GM15510 (cell line): ENCODE measurements around the gene ZNF597.

Experiments
- POLR2A ChIP-seq: IDR thresholded peaks from 3 replicates; pipeline ENCODE4 v1.6.1; 2011; ENCODE audit warnings: borderline replicate concordance; ENCODE audit not compliant: insufficient read length; ENCODE audit errors: extremely low read depth

The ZNF597 gene

DNA sequence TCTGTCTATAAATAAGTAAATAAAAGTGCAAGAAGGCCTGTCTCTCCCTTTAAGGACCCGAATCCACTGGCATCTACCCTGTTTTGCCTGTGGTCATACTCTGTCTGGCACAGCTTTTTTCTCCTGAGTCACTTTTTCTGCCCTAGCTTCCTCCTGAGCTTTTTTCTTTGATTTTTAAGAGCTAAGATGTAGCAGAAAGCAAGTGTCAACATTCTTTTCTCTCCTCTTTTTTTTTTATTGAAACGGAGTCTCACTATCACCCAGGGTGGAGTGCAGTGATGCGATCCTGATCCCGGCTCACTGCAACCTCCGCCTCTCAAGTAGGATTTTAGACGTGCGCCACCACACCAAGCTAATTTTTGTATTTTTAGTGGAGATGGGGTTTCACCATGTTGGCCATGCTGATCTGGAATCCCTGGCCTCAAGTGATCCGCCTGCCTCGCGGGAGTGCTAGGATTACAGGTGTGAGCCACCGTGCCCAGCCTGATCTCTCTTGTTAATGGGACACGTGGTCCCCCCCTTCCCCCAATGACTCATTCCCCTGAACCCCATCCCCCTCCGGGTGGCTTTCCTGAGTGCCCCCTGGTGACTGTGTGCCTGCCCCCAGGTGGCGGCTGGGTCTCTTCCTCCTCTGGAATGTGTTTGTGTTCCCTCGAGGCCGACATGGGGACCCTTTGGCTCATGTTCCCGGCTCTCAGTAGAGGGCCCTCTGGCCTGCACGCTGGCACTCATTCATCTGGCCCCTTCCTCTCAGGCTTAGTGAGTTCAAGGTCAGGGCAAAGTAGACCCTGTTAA, 37.8 kb upstream of the ZNF597 start:
- no peak for TF ChIP-seq POLR2A

DNA sequence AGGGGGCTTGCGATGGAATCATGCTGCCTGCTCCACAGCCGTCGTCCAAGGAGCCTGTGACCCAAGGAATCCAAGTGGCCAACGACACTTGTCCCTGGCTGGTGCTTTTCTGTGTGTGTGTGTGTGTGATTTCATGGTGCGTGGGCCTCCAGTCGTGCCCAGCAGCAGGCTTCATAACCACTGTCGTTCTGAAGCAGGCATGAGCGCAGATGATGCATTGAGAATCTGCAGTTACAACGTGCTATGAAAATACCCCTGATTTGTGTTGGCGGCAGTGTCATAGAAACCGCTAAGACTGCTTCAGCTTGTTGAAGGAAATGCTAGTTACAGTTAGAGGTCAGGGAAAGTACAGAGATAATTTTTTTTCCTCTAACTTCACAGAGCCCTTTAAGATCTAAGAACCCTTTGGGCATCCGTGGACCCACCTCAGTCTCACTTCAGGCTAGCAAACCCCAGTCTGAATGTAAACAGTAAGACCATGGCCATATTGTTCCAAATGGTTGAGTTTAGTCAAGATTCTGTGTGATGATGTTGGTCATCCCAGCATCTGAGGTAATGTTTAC, 36.4 kb upstream of the ZNF597 start:
- TF ChIP-seq POLR2A: no peak

DNA sequence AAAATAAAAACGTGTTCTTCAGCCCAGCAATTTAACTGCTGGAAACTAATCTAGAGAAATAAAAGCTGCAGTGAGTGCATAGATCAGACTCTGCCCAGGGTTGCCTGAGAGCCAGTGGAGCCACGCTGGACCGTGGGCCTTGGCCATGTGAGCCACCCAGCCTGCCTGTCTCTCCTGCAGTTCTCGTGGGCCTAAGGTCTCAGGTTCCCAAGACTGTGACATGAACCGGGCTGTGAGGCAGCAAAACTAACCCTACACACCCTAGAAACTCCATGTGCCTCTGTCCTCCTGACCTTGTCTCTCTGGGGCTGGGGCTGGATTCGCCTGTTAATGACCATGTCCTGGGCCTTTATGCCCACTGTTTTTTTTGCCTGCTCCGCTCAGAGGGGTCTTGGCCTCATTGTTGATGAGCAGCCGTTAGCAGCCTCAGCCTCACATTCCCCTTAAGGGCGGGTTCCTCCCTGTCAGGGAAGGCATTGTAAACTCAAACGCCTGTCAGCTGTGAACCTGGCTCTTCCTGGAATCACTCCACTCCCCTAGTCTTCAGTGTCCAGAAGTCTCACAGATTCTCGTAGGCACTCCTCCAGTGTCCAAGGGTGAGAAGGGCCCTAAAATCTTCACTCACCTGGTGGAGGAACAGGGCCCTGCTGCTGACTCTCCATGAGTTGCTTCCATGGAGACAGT, 35.1 kb upstream of the ZNF597 start:
- TF ChIP-seq POLR2A: no peak

DNA sequence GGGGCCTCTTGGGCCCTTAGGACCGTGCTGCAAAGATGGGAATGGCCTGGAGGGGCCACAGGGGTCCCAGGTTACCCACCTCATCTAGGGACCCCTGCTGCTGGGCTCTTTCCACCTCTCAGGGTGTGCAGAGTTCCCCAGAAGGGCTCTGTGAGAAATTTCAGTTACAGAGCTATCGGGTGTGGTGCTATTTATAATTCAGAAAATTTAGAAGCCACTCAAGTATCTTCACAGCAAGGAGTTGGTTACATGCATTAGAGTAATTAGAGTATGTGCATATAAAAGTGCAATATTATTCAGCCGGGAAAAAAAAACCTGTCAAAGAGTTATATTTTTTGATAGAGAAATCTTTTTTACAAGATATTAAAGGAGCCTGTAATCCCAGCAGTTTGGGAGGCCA, 33.1 kb upstream of the ZNF597 start:
- TF ChIP-seq POLR2A: no peak

DNA sequence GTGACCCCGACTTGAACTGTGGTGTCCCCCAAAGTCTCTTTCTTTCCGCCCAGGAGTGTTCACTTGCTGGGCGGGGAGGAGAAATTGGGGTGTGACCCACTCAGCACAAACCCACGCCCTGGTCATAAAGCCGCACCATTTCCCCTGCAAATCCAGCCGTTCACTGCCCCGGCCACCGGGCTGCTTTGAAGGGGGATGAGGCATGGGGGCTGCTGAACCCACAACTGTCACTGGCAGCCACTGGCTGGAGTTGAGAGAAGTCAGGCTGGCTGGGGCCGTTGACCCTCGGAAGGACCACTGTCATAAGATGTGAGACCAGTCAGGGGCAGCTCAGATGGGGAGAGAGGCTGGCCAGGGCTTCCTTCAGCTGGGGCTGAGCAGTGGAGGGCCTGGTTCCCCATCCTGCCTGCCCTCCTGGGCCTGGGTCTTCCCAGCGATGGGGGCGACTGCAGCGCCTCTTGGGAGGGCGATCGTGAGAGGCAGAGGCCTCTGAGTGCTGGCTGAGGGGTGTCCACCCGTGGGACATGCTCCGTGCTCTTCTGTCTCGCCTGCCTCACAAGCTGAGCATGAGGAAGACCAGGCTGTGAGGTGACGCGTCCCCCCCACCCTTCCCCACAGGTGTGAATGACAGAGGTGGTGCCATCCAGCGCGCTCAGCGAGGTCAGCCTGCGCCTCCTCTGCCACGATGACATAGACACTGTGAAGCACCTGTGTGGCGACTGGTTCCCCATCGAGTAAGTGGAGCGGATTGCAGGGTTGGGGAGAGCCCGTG, 32.5 kb upstream of the ZNF597 start:
- no peak for TF ChIP-seq POLR2A

DNA sequence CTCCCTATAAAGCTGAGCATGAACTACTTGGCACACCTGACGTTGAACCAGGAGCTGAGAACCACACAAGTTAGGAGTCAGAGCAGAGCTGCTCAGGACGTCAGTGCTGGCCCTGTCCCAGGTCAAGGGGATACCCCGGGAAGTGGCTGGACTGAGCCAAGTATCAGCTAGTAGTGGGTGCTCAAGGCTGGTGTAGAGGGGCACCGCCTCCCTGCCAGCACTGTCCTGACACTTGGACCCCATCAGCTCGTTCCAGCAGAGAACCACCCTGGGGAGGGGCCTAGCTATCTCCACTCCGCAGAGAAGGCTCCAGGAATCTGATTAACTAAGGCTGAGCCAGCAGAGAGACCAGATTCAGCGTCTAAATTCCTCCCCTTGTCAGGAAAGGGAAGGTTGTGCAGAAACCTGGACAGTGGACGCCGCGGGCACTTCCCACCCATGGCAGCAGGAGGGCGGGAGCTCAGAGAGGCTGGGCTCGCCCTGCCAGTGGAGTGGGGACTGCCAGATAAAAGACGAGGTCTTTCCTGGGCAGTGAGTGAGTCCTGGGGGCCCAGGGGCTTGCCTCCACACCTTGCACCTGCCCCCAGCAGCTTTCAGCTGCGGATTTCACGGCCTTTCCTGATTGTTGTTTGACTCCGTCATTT, 31.0 kb upstream of the ZNF597 start:
- TF ChIP-seq POLR2A: no peak

DNA sequence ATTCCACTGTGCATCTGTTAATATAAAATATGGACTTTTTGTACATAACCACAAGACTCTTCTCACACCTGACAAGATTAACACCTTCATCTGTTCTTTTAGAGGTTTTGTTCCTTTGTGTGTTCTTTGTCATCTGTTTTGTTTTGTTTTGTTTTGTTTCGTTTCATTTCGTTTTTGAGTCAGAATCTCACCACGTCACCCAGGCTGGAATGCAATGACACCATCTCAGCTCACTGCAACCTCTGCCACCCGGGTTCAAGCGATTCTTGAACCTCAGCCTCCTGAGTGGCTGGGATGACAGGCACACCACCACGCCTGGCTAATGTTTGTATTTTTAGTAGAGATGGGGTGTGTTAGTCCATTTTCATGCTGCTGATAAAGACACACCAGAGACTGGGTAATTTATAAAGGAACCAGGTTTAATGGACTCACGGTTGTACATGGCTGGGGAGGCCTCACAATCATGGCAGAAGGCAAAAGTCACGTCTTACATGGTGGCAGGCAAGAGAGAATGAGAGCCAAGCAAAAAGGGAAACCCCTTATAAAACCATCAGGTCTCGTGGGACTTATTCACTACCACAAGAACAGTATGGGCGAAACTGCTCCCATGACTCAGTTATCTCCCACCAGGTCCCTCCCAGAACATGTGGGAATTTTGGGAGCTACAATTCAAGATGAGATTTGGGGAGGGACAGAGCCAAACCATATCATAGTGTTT, 29.7 kb upstream of the ZNF597 start:
- no peak for TF ChIP-seq POLR2A

DNA sequence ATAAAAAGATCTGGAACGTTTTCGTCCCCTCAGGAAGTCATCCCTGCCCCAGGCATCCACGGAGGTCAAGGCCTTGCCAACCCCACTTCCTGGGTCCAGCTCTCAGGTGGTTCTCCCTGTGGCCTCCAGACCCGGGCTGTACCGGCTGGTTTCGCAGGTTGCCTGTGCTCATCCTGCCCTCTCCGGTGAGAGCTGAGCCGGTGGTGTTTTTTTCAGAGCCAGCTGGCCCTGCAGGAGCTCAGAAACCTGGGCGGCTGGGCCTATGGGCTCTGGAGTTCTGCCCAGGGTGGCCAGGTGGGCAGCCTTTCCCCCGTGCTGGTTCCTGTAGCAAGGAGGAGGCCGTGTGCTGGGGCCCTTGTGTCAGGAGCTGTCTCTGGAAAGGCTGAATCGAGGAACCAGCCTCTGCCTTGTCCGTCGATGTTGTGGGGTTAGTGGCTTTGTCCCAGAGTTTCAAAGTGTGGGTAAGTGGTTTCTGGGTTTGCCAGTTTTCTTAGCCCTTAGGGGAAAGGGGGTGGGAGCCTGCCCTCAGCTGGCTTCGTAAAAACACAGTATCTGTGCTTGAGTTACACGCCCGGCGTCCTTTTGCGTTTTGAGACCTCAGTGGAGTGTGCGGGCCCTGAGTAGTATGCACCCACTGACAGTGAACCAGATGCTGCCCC, 28.3 kb upstream of the ZNF597 start:
- TF ChIP-seq POLR2A: no peak

DNA sequence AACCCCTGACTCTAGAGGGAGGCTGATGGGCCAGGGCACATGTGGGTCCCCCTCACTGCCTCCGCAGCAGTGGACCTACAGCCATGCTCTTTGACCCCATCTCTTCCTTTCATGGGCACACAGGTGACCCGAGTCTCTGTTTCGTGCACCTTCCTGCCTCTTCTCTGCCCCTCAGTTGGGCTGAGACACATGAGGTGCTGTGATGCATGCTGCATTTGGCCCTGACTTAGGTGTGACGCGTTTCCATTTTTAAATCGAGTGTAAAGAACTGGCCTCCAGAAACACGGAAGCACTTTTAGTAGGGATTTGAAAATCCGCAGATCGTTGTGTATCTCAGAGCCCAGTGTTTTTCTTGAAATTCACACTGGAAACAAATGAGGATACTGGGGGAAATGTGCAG, 27.4 kb upstream of the ZNF597 start:
- no peak for TF ChIP-seq POLR2A

DNA sequence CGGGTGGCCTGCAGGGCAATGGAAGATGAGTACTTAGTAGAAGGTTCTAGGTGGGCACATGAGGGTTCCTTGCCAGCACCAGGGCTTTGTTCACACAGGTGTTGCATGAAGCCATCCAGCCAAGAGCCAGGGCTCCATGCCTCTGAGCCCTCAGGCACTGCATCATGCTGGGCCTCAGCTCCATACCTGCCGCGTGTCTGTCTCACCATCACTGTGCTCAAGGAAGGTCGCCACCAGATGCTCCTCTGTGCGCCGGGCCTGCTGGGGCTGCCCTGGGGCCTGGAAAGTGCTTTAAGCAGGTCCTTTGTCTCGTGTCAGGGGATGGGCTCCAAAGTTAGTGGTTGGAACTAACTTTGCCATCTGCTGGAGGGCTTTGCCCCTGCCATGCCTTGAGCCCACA, 26.4 kb upstream of the ZNF597 start:
- TF ChIP-seq POLR2A: no peak

DNA sequence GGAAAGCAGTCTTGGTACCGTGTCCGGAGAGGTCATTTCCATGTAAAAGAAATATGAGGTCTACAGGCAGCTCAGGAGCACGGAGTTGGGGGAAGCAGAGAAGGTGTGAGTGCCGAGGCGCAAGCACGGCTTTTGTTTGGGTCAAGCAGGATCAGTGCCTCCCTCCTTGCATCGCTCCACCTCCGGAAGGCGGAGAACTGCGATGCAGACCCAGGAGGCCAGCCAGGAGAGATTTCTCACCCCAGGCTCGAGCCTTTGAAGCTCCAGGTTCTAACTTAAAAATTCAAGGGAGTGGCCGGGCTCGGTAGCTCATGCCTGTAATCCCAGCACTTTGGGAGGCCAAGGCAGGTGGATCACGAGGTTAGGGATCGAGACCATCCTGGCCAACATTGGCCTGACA, 25.2 kb upstream of the ZNF597 start:
- no peak for TF ChIP-seq POLR2A

DNA sequence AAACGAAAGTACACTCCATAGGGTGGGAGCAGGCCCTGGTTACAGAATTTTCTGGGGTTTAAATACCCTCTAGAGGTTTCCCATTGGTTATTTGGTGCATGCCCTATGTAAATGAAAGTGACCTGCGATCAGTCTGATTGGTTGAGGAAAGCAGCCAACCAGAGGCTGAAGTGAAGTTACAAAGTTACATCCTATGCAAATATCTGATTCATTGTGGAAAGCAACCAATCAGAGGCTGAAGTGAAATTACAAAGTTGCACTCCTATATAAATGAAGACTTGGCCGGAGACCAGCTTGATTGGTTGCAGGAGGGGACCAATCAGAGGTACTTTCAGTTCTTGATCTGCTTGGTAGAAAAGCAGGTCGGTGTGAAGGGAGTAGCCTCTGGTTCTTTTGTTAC, 24.6 kb upstream of the ZNF597 start:
- TF ChIP-seq POLR2A: no peak

DNA sequence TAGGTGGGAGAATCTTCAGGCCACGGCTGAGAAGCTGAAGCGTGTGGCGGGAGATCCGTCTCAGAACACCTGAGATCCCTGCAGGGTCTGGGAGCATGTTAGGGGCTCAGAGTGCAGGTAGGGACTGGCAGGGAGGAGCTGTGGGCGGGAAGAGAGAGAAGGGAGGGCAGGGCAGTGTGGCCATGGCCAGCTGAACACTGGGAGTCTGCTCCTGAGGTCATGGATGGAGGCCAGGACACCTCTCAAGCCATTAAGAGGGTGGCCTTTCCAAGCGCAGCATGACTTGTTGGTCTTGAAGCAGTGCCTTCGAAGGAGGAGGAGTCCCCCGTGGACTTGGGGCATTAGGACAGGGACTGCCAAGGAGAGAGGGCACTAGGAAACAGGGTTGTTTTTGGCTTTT, 23.9 kb upstream of the ZNF597 start:
- TF ChIP-seq POLR2A: no peak
